HT1080 (cell line): ENCODE data around the gene CELSR1. TPM values are rescaled to one million over a fixed set of nuclear protein-coding genes. Genes with fewer than 3 reads are reported as not detected.
A peak's percentile ranks its signal among the peaks of the same experiment; 100 is the strongest.

ENCODE experiments used
- DNase-seq: peaks from one replicate; pipeline ENCODE4 v3.0.0-alpha.2; 2015; ENCODE audit warnings: low read depth
- total RNA-seq: library from RNA; depleted of rRNA; stranded (reverse); fragments of >200 nt; shearing (Covaris generic); gene quantifications from 2 replicates; pipeline ENCODE4 v1.2.3, GENCODE V29; 2014

The CELSR1 gene
- total RNA-seq, 1 experiment from 2014 or later: 17.9 TPM

- no peak for DNase-seq
Measured at GRCh38 chr22:46428602-46429324, 108.7 kb downstream of the CELSR1 start.

- no peak for DNase-seq
Measured at GRCh38 chr22:46428171-46428570, 109.2 kb downstream of the CELSR1 start.

DNA sequence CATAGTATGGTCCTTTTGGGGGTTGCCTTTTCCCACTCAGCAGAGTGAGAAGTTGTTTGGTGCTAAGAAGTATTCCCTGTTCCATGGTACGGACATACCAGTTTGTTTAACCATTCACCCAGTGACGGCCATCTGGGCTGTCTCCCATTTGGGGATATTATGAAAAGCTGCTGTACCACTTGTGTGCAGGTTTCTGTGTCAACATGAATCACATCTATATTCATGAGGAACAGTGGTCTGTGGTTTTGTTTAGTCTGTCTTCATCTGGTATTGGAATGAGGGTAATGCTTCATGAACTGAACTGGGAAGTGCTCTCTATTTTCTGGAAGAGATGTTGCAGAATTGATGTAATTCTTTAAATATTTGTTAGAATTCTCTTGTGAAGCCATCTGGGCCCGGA is 112.4 kb downstream of the CELSR1 start:
- peak; percentile 48 for DNase-seq

DNA sequence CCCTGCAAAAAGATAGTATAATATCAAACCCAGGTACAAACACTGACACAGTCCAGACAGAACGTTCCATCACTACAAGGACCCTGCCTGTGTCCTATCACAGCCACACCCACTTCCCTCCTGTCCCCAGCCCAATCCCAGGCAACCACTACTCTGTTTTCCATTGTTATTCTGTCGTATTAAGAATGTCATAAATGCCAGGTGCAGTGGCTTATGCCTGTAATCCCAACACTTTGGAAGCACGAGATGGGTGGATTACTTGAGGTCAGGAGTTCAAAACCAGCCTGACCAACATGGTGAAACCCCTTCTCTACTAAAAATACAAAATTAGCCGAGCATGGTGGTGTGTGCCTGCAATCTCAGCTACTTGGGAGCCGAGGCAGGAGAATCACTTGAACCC is 112.9 kb downstream of the CELSR1 start:
- DNase-seq: no peak

DNA sequence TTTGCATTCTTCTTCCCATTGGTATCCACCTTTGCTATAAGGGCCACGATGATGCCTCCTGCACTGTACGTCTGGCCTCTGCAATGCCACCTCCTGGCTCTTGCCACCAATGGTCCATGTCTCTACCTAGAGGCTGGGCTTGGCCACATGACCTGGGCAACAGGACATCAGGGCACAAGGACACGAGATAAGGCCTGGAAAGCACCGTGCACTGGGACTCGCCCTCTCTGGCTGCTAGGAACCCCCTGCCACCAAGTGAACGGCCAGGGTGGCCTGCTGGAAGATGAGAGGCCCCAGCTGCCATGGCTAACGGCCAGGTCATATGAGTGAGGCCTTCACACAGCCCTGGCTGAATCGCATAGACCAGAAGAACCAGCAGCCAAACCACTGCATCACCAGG is 114.5 kb downstream of the CELSR1 start:
- no peak for DNase-seq

DNA sequence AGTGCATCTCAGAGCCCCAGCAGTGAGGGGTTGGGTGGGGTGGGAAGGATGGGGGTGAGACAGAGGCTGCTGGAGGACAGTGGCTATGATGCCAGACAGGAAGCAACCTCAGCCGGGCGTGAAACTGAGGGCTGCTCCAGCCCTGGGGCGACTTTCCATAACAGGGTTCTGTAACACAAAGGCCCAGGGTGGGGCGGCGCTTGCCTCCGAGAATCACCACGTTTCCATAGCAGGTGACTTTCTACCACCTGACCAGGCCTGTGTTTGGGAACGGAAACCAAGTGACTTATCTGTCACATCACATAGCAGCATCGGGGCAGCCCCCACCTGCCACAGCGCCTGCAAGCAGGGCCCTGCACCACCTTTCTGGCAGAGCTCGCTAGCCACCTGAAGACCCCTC is 116.2 kb downstream of the CELSR1 start:
- no peak for DNase-seq

- no peak for DNase-seq
Measured at GRCh38 chr22:46419754-46420571, 117.5 kb downstream of the CELSR1 start.

GRCh38 chr22:46418827-46419226 is 118.6 kb downstream of the CELSR1 start:
- DNase-seq: no peak

- no peak for DNase-seq
Measured at GRCh38 chr22:46417769-46418168, 119.7 kb downstream of the CELSR1 start.

DNA sequence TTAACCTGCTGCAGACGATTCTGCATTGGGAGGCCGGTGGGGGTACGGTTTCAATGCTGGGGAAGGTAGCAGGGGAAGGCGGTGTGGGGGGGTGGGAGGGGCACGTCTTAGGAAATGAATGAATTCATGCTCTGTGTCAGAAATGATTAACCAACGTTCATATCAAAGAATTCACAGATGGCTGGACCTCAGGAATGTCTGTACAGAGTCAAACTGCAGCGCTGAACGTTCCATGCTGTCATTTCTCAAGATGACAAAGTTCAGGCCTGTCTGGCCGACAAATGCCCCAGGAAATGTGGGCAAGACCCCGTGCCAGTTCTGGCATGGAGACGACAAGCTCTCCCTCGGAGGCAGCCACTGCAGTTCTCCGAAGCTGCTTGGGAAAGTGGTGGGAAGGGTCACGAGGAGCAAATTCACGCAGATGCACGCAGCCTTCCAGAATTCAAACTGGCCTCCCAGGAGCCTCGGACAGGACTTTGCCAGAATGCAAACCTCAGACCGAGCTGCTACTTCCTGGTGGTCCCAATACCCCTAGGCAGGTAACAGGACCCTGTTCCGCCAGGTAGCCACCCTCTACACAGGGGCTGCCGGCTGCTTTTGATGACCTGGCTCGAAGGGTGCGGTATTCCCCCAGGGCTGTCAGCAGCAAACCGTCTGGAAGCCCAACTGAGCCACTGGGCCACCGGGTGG is 120.4 kb downstream of the CELSR1 start:
- no peak for DNase-seq

- DNase-seq: no peak
Measured at GRCh38 chr22:46416520-46416871, 120.9 kb downstream of the CELSR1 start.

GRCh38 chr22:46415776-46416519 is 121.5 kb downstream of the CELSR1 start:
- no peak for DNase-seq

DNA sequence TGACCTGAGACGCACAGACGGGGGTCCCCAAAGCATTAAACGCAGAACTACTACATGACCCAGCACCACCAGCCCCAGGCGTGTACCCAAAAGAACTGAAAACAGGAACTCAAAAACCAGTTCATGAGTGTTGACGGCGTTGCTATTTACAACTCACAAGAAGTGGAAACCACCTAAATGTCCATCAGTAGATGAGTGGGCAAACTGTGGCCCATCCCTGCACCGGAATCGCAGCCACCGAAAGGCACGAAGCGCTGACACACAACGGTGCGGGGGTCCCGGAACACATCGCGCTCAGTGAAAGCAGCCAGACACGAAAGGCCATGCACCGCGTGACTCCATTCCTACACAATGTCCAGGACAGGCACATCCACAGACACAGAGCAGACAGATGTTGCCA is 122.7 kb downstream of the CELSR1 start:
- no peak for DNase-seq

GRCh38 chr22:46413725-46414379 is 123.6 kb downstream of the CELSR1 start:
- no peak for DNase-seq

DNA sequence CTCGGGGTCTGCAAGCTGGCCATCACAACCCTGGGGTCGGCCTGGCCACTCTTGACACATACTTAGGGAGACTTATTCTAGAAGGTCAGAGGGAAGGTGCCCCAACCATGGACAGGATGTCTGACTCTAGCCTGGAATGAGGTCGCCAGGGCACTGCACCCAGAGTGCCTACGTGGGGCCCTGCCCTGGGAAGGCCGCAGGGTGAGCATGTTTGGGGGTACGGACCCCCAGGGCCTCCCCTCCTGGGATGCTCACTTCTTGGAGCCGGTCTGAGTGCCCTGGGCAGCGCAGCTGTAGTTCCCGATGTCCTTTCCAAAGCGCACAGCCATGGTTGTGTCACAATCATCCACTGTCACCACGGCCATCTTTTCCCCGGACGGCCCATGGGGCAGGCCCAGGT is 126.1 kb downstream of the CELSR1 start:
- no peak for DNase-seq

- no peak for DNase-seq
Measured at GRCh38 chr22:46410291-46410808, 127.1 kb downstream of the CELSR1 start.

GRCh38 chr22:46409631-46410210 is 127.7 kb downstream of the CELSR1 start:
- no peak for DNase-seq

DNA sequence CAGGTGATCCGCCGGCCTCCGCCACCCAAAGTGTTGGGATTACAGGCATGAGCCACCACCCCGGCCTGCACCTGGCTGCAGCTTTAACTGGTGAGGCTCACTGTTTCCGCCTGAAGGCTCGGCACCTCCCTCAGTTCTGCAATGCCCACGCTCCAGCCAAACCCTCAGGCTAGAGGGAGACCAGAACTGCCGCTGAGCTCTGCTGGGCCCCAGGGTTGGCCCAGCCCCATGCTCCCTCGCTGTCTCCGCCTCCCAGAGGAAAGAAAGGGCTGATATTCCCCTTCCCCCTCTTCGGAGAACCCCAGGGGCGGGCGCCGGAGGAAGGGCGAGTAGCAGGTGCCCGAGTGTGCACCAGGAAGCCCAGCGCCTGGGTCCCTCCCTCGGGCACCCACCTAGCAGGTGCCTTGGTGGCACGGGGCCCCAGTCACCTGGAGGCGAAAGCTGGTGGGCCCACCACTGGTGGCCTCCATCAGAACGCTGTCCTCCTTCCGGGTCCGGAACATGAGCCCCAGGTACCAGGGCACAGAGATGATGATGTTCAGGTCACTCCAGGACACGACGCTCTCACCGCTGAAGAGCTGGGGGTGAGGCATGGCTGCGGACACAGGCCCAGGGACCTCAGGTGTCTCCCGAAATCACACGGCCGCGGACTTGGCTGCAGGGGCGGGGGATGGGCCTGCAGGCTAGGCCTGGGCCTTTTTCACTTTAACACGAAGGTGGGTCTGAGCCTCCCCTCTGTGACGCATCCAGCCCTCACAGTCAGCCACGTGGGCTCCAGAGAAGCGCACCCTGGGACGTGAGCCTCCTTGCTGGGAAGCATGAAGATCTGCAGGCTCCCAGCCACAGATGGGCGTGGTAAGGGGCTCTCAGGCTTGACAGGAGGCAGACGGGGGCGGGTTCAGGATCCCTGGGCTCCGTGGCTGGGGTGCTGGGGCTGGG is 128.6 kb downstream of the CELSR1 start:
- no peak for DNase-seq

DNA sequence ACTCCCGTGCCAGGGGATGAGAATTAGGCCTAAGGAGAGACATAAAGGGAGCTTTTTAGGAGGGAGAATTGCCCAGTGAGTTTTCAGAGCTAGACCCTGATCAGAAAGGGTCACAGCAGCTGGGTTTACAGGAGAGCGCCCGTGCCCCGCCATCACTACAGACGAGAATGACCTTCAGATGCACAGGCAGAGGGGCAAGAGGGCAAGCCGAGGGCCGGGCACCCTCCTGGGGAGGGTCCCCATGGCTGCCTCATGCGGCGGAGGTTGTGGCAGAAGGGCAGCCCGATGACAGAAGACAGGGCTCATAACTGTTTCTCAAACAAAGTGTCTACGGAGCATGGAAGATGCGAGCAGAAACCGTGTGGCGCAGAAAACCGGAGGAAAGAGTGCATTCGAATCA is 129.7 kb downstream of the CELSR1 start:
- DNase-seq: no peak
